Measurements from ENCODE around the gene CHKA.
A peak's percentile ranks its signal among the peaks of the same experiment; 100 is the strongest.

CHKA gene

GRCh38 chr11:68142441-68143309 lies 21.5 kb upstream of the CHKA start:
- no peak for DNase-seq (ENCODE audit: low spot score)

GRCh38 chr11:68142028-68142412 lies 20.8 kb upstream of the CHKA start:
- DNase-seq (ENCODE audit: low spot score), result no peak

GRCh38 chr11:68141246-68142027 lies 20.2 kb upstream of the CHKA start:
- DNase-seq (ENCODE audit: low spot score), result no peak

GRCh38 chr11:68140496-68141245 lies 19.5 kb upstream of the CHKA start:
- DNase-seq (ENCODE audit: low spot score), result no peak

GRCh38 chr11:68138237-68138636 lies 17.0 kb upstream of the CHKA start:
- DNase-seq (ENCODE audit: low spot score), result no peak

- no peak for DNase-seq (ENCODE audit: low spot score)
These were observed 16.6 kb upstream of the CHKA start for GRCh38 chr11:68137833-68138232.

- no peak for DNase-seq (ENCODE audit: low spot score)
These were observed 15.7 kb upstream of the CHKA start for GRCh38 chr11:68136866-68137265.

GRCh38 chr11:68135161-68135560 lies 14.0 kb upstream of the CHKA start:
- no peak for DNase-seq (ENCODE audit: low spot score)

GRCh38 chr11:68133761-68134160 lies 12.6 kb upstream of the CHKA start:
- DNase-seq (ENCODE audit: low spot score), result no peak

GRCh38 chr11:68130121-68130520 lies 8.9 kb upstream of the CHKA start:
- DNase-seq (ENCODE audit: low spot score), result no peak

- peak; percentile 50 for DNase-seq (ENCODE audit: low spot score)
These were observed 7.6 kb upstream of the CHKA start for GRCh38 chr11:68128682-68129327.

GRCh38 chr11:68127714-68128681 lies 6.8 kb upstream of the CHKA start:
- DNase-seq (ENCODE audit: low spot score), result peak; percentile 61

GRCh38 chr11:68125164-68125563 lies 4.0 kb upstream of the CHKA start:
- no peak for DNase-seq (ENCODE audit: low spot score)

- no peak for DNase-seq (ENCODE audit: low spot score)
These were observed 1.9 kb upstream of the CHKA start for GRCh38 chr11:68122936-68123539.

GRCh38 chr11:68120273-68121066 lies 718 bp downstream of the CHKA start:
- DNase-seq (ENCODE audit: low spot score), result peak; percentile 24

GRCh38 chr11:68118706-68119448 lies 2.3 kb downstream of the CHKA start:
- DNase-seq (ENCODE audit: low spot score), result no peak

GRCh38 chr11:68117853-68118470 lies 3.2 kb downstream of the CHKA start:
- no peak for DNase-seq (ENCODE audit: low spot score)

GRCh38 chr11:68116974-68117373 lies 4.2 kb downstream of the CHKA start:
- no peak for DNase-seq (ENCODE audit: low spot score)

Measured in AG08395 (cell line).